ENCODE results near the gene FRRS1.

DNA sequence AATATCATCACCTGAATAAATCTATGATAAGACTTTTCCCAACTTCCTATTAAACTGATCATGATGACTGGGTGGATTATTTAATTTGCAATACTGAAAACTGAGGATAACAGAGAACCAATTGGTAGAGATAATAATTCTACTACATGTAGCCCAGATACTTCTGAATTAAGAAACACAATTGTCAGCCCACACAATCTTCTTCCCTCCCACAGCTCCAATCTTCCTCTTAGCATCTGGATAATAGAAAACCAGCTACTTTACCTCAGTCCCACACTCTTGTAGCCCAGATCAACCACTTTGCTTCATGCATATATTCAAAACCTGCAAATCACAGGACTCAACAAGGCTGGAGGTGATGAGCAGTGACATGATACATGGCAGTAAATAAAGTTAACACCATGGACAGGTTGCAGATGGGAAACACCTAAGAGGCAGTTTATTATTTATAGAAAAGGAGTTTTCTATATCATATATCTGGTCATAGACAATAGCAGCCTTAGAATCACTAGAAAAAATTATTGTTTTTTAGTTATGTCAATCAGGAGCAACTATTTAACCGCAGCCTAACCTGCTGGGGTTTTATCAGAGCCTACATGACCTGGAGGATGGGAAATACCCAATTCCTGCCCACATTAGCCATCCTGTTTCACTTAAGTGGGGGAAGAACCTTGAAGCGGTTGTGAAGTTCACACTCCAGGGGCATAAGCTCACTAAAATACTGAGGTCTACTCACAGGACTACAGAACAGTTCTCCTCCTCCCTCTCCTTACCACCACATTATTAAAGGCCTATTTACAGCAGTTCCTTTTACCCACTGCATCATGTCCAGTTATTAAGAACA lies 16.7 kb downstream of the FRRS1 start:
- no peak for TF ChIP-seq POLR2A (IDR thresholded peaks at IDR 0.05)
- TF ChIP-seq, protein P1, sequence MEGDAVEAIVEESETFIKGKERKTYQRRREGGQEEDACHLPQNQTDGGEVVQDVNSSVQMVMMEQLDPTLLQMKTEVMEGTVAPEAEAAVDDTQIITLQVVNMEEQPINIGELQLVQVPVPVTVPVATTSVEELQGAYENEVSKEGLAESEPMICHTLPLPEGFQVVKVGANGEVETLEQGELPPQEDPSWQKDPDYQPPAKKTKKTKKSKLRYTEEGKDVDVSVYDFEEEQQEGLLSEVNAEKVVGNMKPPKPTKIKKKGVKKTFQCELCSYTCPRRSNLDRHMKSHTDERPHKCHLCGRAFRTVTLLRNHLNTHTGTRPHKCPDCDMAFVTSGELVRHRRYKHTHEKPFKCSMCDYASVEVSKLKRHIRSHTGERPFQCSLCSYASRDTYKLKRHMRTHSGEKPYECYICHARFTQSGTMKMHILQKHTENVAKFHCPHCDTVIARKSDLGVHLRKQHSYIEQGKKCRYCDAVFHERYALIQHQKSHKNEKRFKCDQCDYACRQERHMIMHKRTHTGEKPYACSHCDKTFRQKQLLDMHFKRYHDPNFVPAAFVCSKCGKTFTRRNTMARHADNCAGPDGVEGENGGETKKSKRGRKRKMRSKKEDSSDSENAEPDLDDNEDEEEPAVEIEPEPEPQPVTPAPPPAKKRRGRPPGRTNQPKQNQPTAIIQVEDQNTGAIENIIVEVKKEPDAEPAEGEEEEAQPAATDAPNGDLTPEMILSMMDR (IDR thresholded peaks at IDR 0.05): no peak

Measured in suprapubic skin (tissue), 3 donors.